KMS-11 (cell line): ENCODE measurements around the gene PRDM5.

Experiments
- H2AFZ ChIP-seq: fragments of 200-600 bp; sonication (generic); 2 replicates; pipeline ENCODE4 v1.6.1; 2016; ENCODE audit warnings: antibody characterized with exemption, mixed run types, low read depth
- H3K27ac ChIP-seq: fragments of 200-600 bp; sonication (generic); 2 replicates; pipeline ENCODE4 v1.6.1; 2016; ENCODE audit warnings: mild to moderate bottlenecking, mixed run types
- H3K27me3 ChIP-seq: fragments of 200-600 bp; sonication (generic); 2 replicates; pipeline ENCODE4 v1.6.1; 2017; ENCODE audit warnings: mild to moderate bottlenecking, low read depth, mixed run types, moderate library complexity; ENCODE audit not compliant: insufficient read depth
- H3K36me3 ChIP-seq: fragments of 200-600 bp; sonication (generic); 2 replicates; pipeline ENCODE4 v1.6.1; 2017; ENCODE audit warnings: mild to moderate bottlenecking, mixed run types; ENCODE audit not compliant: insufficient read depth
- H3K4me1 ChIP-seq: fragments of 200-600 bp; sonication (generic); 2 replicates; pipeline ENCODE4 v1.6.1; 2016; ENCODE audit warnings: mild to moderate bottlenecking, low read depth, mixed run types; ENCODE audit not compliant: poor library complexity, severe bottlenecking
- H3K4me2 ChIP-seq: fragments of 200-600 bp; sonication (generic); 2 replicates; pipeline ENCODE4 v1.7.0; 2016; ENCODE audit warnings: mild to moderate bottlenecking, mixed run types
- H3K4me3 ChIP-seq: fragments of 200-600 bp; sonication (generic); IDR thresholded peaks from 2 replicates; pipeline ENCODE4 v1.6.1; 2017; ENCODE audit warnings: low read depth, low read length, mixed read lengths; ENCODE audit not compliant: insufficient read depth
- H3K79me2 ChIP-seq: fragments of 200-600 bp; sonication (generic); 2 replicates; pipeline ENCODE4 v1.6.1; 2016; ENCODE audit warnings: low read depth, mixed run types; ENCODE audit not compliant: insufficient read depth
- H3K9ac ChIP-seq: fragments of 200-600 bp; sonication (generic); 2 replicates; pipeline ENCODE4 v1.6.1; 2016; ENCODE audit warnings: mild to moderate bottlenecking, mixed run types
- H4K20me1 ChIP-seq: fragments of 200-600 bp; sonication (generic); 2 replicates; pipeline ENCODE4 v1.6.1; 2016; ENCODE audit warnings: mild to moderate bottlenecking, mixed run types; ENCODE audit not compliant: insufficient read depth
- TF ChIP-seq, protein P1 (sequence below): fragments of 200-600 bp; sonication (generic); conservative IDR thresholded peaks from 2 replicates; pipeline ENCODE4 v1.6.1; 2017; ENCODE audit warnings: low read depth, mild to moderate bottlenecking, antibody characterized with exemption, low read length, moderate library complexity, mixed read lengths

The PRDM5 gene

DNA sequence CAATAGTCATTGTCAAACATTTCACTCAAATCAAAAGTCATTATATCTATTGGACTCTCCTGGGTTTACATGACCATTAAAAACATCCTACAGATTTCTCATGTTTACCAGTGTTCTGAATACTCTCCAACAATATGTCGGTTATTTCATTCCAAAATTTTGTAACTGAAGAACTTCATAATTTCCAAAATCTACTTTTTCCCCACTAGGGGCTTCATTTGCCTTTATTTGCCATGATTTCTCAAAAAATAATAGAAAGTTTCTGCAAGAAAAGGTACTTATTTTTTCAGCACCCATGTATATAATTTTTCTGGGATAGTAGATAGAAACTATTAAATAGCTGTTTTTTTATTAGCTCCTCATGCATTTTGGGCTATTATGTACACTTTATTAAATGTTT lies 49.0 kb downstream of the PRDM5 start:
- TF ChIP-seq, protein P1, sequence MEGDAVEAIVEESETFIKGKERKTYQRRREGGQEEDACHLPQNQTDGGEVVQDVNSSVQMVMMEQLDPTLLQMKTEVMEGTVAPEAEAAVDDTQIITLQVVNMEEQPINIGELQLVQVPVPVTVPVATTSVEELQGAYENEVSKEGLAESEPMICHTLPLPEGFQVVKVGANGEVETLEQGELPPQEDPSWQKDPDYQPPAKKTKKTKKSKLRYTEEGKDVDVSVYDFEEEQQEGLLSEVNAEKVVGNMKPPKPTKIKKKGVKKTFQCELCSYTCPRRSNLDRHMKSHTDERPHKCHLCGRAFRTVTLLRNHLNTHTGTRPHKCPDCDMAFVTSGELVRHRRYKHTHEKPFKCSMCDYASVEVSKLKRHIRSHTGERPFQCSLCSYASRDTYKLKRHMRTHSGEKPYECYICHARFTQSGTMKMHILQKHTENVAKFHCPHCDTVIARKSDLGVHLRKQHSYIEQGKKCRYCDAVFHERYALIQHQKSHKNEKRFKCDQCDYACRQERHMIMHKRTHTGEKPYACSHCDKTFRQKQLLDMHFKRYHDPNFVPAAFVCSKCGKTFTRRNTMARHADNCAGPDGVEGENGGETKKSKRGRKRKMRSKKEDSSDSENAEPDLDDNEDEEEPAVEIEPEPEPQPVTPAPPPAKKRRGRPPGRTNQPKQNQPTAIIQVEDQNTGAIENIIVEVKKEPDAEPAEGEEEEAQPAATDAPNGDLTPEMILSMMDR: peak; percentile 34
- H2AFZ ChIP-seq: no peak overlapping the region
- H3K4me3 ChIP-seq: no peak overlapping the region
- H3K36me3 ChIP-seq: no peaks in the 10 kb centered on the region
- no peaks in the 10 kb centered on the region for H4K20me1 ChIP-seq
- no peak overlapping the region for H3K27ac ChIP-seq
- H3K79me2 ChIP-seq: no peaks in the 10 kb centered on the region
- no peak overlapping the region for H3K4me2 ChIP-seq
- H3K4me1 ChIP-seq: no peaks in the 10 kb centered on the region
- no peak overlapping the region for H3K9ac ChIP-seq
- no peaks in the 10 kb centered on the region for H3K27me3 ChIP-seq

- H3K9ac ChIP-seq: no peak overlapping the region
- no peaks in the 10 kb centered on the region for H3K27me3 ChIP-seq
- no peak overlapping the region for H2AFZ ChIP-seq
- no peak overlapping the region for H3K4me2 ChIP-seq
- H3K4me3 ChIP-seq: no peak overlapping the region
- no peaks in the 10 kb centered on the region for H3K79me2 ChIP-seq
- no peaks in the 10 kb centered on the region for H3K4me1 ChIP-seq
- TF ChIP-seq, protein P1: no peak
- H4K20me1 ChIP-seq: no peaks in the 10 kb centered on the region
- H3K27ac ChIP-seq: no peak overlapping the region
- no peaks in the 10 kb centered on the region for H3K36me3 ChIP-seq
Measured at GRCh38 chr4:120871173-120871572, 51.4 kb downstream of the PRDM5 start.

DNA sequence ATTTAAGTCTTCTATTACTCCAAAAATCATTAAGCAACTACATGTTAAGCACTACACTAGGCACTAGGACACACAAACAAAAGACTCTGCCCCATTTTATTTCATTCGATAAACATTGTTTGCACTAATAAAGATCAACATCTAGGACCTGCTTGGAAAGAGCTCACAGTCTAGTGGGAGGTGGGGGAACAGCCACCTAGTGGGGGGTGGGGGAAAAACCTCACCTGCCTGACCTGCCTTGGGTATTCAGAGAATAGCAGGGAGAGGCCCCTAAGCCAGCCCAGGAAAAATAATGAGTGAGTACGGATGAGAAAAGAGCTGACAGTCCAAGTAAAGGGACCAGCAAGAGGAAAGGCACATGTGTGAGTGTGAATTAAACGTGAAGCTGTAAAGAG lies 52.2 kb downstream of the PRDM5 start:
- no peaks in the 10 kb centered on the region for H3K4me1 ChIP-seq
- H3K27ac ChIP-seq: no peak overlapping the region
- H2AFZ ChIP-seq: no peak overlapping the region
- no peaks in the 10 kb centered on the region for H3K36me3 ChIP-seq
- no peak overlapping the region for H3K9ac ChIP-seq
- no peaks in the 10 kb centered on the region for H3K79me2 ChIP-seq
- TF ChIP-seq, protein P1: peak; percentile 49
- H3K27me3 ChIP-seq: no peaks in the 10 kb centered on the region
- no peaks in the 10 kb centered on the region for H4K20me1 ChIP-seq
- H3K4me3 ChIP-seq: no peak overlapping the region
- no peak overlapping the region for H3K4me2 ChIP-seq

DNA sequence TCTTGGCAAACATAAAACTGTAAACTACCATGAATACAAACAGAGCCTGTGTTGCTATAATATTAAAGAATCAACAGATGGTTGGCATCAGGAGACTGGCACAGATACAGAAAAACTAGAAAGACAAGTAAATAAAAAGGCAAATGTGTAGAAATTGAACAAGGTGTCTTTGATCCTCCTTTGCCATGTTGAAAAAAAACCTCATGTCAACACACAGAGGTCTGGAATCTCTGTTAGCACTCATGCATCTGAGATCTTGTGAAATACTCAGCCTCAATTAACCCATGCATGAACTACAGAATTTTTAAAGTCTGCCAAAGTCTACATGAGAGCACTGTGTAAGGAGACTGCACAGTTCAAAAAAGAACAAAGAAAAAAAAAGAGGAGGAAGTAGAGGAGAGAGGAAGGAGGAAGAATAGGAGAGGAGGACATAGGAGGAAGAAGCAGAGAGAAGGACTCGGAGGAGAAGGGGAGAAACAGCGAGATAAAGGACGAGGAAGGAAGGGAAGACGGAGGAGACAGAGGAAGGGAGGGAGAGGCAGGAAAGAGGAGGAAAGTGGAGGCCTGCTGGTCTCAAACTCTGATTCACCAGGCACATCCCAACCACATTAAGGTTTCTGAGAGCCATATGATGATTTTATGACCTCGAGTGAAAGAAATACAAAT lies 52.8 kb downstream of the PRDM5 start:
- TF ChIP-seq, protein P1: no peak
- Histone ChIP-seq H3K4me1 (no peaks in the 10 kb centered on the region), H3K79me2 (no peaks in the 10 kb centered on the region), H3K4me2 (no peak overlapping the region), H3K4me3 (no peak overlapping the region), H4K20me1 (no peaks in the 10 kb centered on the region), H3K27ac (no peak overlapping the region), H3K36me3 (no peaks in the 10 kb centered on the region), H3K9ac (no peak overlapping the region), H2AFZ (no peak overlapping the region), H3K27me3 (no peaks in the 10 kb centered on the region)
